Measurements from ENCODE around the gene MFAP3L. TPM values are rescaled to one million over a fixed set of nuclear protein-coding genes. Genes with fewer than 3 reads are reported as not detected.

Gene MFAP3L
- total RNA-seq, 1 donor from 2014 or later: 2.8 TPM

DNA sequence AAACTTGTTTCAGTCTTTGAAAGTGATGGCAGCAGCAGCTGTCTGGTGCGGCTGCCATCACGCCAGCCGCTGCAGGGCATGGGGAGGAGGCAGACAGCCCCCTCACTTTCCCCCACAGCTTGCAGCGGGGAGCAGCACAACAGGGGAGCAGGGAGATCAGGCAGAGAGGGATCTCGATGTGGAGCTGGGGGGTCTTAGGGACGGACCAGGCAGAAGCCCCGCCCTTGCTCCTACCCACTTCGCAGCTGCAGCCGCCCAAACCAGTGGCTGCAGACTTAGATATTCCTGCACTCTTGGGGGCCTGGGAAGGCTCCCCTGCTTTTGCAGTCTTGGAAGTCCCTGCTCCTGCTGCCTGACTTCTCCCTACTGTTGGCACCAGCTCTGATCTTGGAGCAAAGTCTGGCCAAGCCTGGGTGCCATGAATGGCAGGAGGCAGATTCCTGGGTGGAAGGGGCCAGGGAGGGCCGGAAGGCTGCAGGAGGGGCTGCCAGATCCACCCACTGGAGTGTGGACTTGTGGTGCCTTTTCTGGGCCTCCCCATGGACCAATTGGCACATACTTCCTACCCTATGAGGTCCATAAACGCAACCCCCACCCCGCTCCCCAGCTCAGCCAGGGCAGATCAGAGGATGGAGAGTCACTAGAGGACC lies 14.0 kb upstream of the MFAP3L start:
- no peak for DNase-seq (ENCODE audit: low read depth, low spot score)
- TF ChIP-seq CTCF (conservative IDR thresholded peaks at IDR 0.05): no peak
- Mint-ChIP-seq H3K4me3 (no peak overlapping the region), H3K27me3 (ENCODE audit: low read depth) (no peaks in the 10 kb centered on the region), H3K4me1 (no peaks in the 10 kb centered on the region), H3K9me3 (no peaks in the 10 kb centered on the region), H3K36me3 (ENCODE audit: low read depth) (no peaks in the 10 kb centered on the region), H3K27ac (ENCODE audit: unreplicated experiment) (no peak overlapping the region)

DNA sequence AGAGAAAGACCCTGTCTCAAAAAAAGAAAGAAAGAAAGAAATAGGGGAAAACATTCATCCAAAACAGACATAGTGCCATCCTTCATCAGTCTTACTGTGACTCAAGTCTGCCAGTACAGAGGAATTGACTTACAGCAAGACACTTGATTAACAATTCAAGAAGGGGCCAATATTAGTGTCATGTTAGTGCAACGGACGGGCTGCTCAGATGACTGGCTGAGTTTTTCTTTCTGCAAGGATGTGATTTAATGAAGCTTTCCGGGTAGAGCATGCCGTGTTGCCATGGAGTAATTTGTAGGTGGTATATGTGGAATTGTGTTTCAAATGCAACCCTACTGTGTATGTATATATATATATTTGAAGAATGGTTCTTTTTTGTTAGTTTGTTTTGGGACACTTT lies 12.6 kb upstream of the MFAP3L start:
- TF ChIP-seq CTCF (conservative IDR thresholded peaks at IDR 0.05): no peak
- Mint-ChIP-seq H3K27me3 (ENCODE audit: low read depth) (no peaks in the 10 kb centered on the region), H3K4me3 (no peak overlapping the region), H3K9me3 (no peaks in the 10 kb centered on the region), H3K36me3 (ENCODE audit: low read depth) (no peaks in the 10 kb centered on the region), H3K4me1 (peaks cover 3% of the 10 kb centered on the region), H3K27ac (ENCODE audit: unreplicated experiment) (no peak overlapping the region)
- DNase-seq (ENCODE audit: low read depth, low spot score): no peak

GRCh38 chr4:170038232-170038631 lies 12.0 kb upstream of the MFAP3L start:
- TF ChIP-seq CTCF (conservative IDR thresholded peaks at IDR 0.05): no peak
- H3K4me3 Mint-ChIP-seq: no peak overlapping the region
- no peaks in the 10 kb centered on the region for H3K36me3 Mint-ChIP-seq (ENCODE audit: low read depth)
- no peak for DNase-seq (ENCODE audit: low read depth, low spot score)
- no peak overlapping the region for H3K27ac Mint-ChIP-seq (ENCODE audit: unreplicated experiment)
- H3K27me3 Mint-ChIP-seq (ENCODE audit: low read depth): no peaks in the 10 kb centered on the region
- no peaks in the 10 kb centered on the region for H3K9me3 Mint-ChIP-seq
- H3K4me1 Mint-ChIP-seq: peaks cover 4% of the 10 kb centered on the region

- H3K9me3 Mint-ChIP-seq: no peaks in the 10 kb centered on the region
- H3K4me3 Mint-ChIP-seq: no peak overlapping the region
- no peaks in the 10 kb centered on the region for H3K36me3 Mint-ChIP-seq (ENCODE audit: low read depth)
- no peaks in the 10 kb centered on the region for H3K27me3 Mint-ChIP-seq (ENCODE audit: low read depth)
- H3K27ac Mint-ChIP-seq (ENCODE audit: unreplicated experiment): no peak overlapping the region
- DNase-seq (ENCODE audit: low read depth, low spot score): no peak
- no peak for TF ChIP-seq CTCF (conservative IDR thresholded peaks at IDR 0.05)
- peaks cover 4% of the 10 kb centered on the region for H3K4me1 Mint-ChIP-seq
Measured at GRCh38 chr4:170037481-170037880, 11.3 kb upstream of the MFAP3L start.

- no peak overlapping the region for H3K4me3 Mint-ChIP-seq
- no peak overlapping the region for H3K27ac Mint-ChIP-seq (ENCODE audit: unreplicated experiment)
- no peaks in the 10 kb centered on the region for H3K9me3 Mint-ChIP-seq
- peaks cover 4% of the 10 kb centered on the region for H3K4me1 Mint-ChIP-seq
- no peak for DNase-seq (ENCODE audit: low read depth, low spot score)
- H3K27me3 Mint-ChIP-seq (ENCODE audit: low read depth): peaks cover 2% of the 10 kb centered on the region
- no peak for TF ChIP-seq CTCF (conservative IDR thresholded peaks at IDR 0.05)
- H3K36me3 Mint-ChIP-seq (ENCODE audit: low read depth): no peaks in the 10 kb centered on the region
Measured at GRCh38 chr4:170035845-170036244, 9.7 kb upstream of the MFAP3L start.
